Right lobe of liver (tissue), 4 donors: ENCODE measurements around the gene PXMP4.

Experiments used
- CTCF ChIP-seq, 4 donors: fragments of 200-600 bp in 3 of 4; fragments of 450-650 bp in 1 of 4; IDR thresholded peaks; one replicate each; pipeline versions ENCODE4 v1.5.1 to v1.8.0; 2016 to 2022; ENCODE audit warnings: antibody characterized with exemption in 4 of 4, mild to moderate bottlenecking in 2 of 4
- POLR2A ChIP-seq: fragments of 450-650 bp; IDR thresholded peaks from one replicate; pipeline ENCODE4 v1.6.1; 2017; ENCODE audit warnings: antibody characterized with exemption, mild to moderate bottlenecking
- donor health status: DM: no; HTN: no; CAD: no.
- donor health status: DM: no; HTN: no; CAD: no.
- donor health status: DM: no; HTN: yes; CAD: no.

- no peak for TF ChIP-seq CTCF (IDR thresholded peaks at IDR 0.05)
- no peak for TF ChIP-seq POLR2A
Observed at GRCh38 chr20:33767777-33768138, 47.6 kb upstream of the PXMP4 start.
